Measurements from ENCODE around the gene PTPN9.
"Not testable (repeated sequence)": the region's sequence is repeated elsewhere in the genome, so short reads cannot be mapped to it uniquely, and the experiment has no call there.

Gene PTPN9

GRCh38 chr15:75558955-75559354 lies 20.2 kb downstream of the PTPN9 start:
- not testable (repeated sequence) for H3K36me3 ChIP-seq (ENCODE audit: control insufficient read depth in 5 of 5, insufficient read depth in 5 of 5, low read length in 5 of 5); H3K9ac ChIP-seq (ENCODE audit: low read length in 5 of 5); H3K9me3 ChIP-seq (ENCODE audit: control insufficient read depth in 5 of 5, low read length in 5 of 5); H3K27ac ChIP-seq (ENCODE audit: low read depth, low read length); H3K4me1 ChIP-seq (ENCODE audit: control insufficient read depth in 5 of 5, insufficient read depth in 5 of 5, low read length in 5 of 5); H3K4me3 ChIP-seq (ENCODE audit: low read depth in 1 of 5, low read length in 5 of 5); H3K27me3 ChIP-seq (ENCODE audit: control insufficient read depth in 5 of 5, insufficient read depth in 4 of 5, low read length in 5 of 5)

- no peaks in the 10 kb centered on the region for H3K27me3 ChIP-seq (ENCODE audit: control insufficient read depth in 5 of 5, insufficient read depth in 4 of 5, low read length in 5 of 5)
- H3K4me3 ChIP-seq (ENCODE audit: low read depth in 1 of 5, low read length in 5 of 5): no peak overlapping the region
- H3K9ac ChIP-seq (ENCODE audit: low read length in 5 of 5): no peak overlapping the region
- no peaks in the 10 kb centered on the region for H3K36me3 ChIP-seq (ENCODE audit: control insufficient read depth in 5 of 5, insufficient read depth in 5 of 5, low read length in 5 of 5)
- no peak overlapping the region for H3K27ac ChIP-seq (ENCODE audit: low read depth, low read length)
- H3K9me3 ChIP-seq (ENCODE audit: control insufficient read depth in 5 of 5, low read length in 5 of 5): no peaks in the 10 kb centered on the region
- H3K4me1 ChIP-seq (ENCODE audit: control insufficient read depth in 5 of 5, insufficient read depth in 5 of 5, low read length in 5 of 5): peaks cover 0 to 12% (median 0%) of the 10 kb centered on the region in 5 donors
Observed at GRCh38 chr15:75554717-75555116, 24.4 kb downstream of the PTPN9 start.

- Histone ChIP-seq H3K4me1 (ENCODE audit: control insufficient read depth in 5 of 5, insufficient read depth in 5 of 5, low read length in 5 of 5) (peaks cover 0 to 12% (median 0%) of the 10 kb centered on the region in 5 donors), H3K4me3 (ENCODE audit: low read depth in 1 of 5, low read length in 5 of 5) (no peak overlapping the region), H3K27me3 (ENCODE audit: control insufficient read depth in 5 of 5, insufficient read depth in 4 of 5, low read length in 5 of 5) (no peaks in the 10 kb centered on the region), H3K9ac (ENCODE audit: low read length in 5 of 5) (no peak overlapping the region), H3K36me3 (ENCODE audit: control insufficient read depth in 5 of 5, insufficient read depth in 5 of 5, low read length in 5 of 5) (no peaks in the 10 kb centered on the region), H3K27ac (ENCODE audit: low read depth, low read length) (no peak overlapping the region), H3K9me3 (ENCODE audit: control insufficient read depth in 5 of 5, low read length in 5 of 5) (no peaks in the 10 kb centered on the region)
Observed at GRCh38 chr15:75553659-75554058, 25.5 kb downstream of the PTPN9 start.

GRCh38 chr15:75551091-75551490 lies 28.0 kb downstream of the PTPN9 start:
- no peaks in the 10 kb centered on the region for H3K27me3 ChIP-seq (ENCODE audit: control insufficient read depth in 5 of 5, insufficient read depth in 4 of 5, low read length in 5 of 5)
- H3K4me3 ChIP-seq (ENCODE audit: low read depth in 1 of 5, low read length in 5 of 5): no peak overlapping the region
- peaks cover 0 to 12% (median 3%) of the 10 kb centered on the region in 5 donors for H3K4me1 ChIP-seq (ENCODE audit: control insufficient read depth in 5 of 5, insufficient read depth in 5 of 5, low read length in 5 of 5)
- H3K27ac ChIP-seq (ENCODE audit: low read depth, low read length): no peak overlapping the region
- H3K36me3 ChIP-seq (ENCODE audit: control insufficient read depth in 5 of 5, insufficient read depth in 5 of 5, low read length in 5 of 5): no peaks in the 10 kb centered on the region
- no peaks in the 10 kb centered on the region for H3K9me3 ChIP-seq (ENCODE audit: control insufficient read depth in 5 of 5, low read length in 5 of 5)
- no peak overlapping the region for H3K9ac ChIP-seq (ENCODE audit: low read length in 5 of 5)

GRCh38 chr15:75545064-75545463 lies 34.1 kb downstream of the PTPN9 start:
- no peak overlapping the region for H3K27ac ChIP-seq (ENCODE audit: low read depth, low read length)
- H3K9ac ChIP-seq (ENCODE audit: low read length in 5 of 5): no peak overlapping the region
- peaks cover 0 to 15% (median 5%) of the 10 kb centered on the region in 5 donors for H3K4me1 ChIP-seq (ENCODE audit: control insufficient read depth in 5 of 5, insufficient read depth in 5 of 5, low read length in 5 of 5)
- no peaks in the 10 kb centered on the region for H3K27me3 ChIP-seq (ENCODE audit: control insufficient read depth in 5 of 5, insufficient read depth in 4 of 5, low read length in 5 of 5)
- no peaks in the 10 kb centered on the region for H3K9me3 ChIP-seq (ENCODE audit: control insufficient read depth in 5 of 5, low read length in 5 of 5)
- H3K4me3 ChIP-seq (ENCODE audit: low read depth in 1 of 5, low read length in 5 of 5): no peak overlapping the region
- H3K36me3 ChIP-seq (ENCODE audit: control insufficient read depth in 5 of 5, insufficient read depth in 5 of 5, low read length in 5 of 5): peaks cover 0 to 3% (median 0%) of the 10 kb centered on the region in 5 donors

- no peaks in the 10 kb centered on the region for H3K27me3 ChIP-seq (ENCODE audit: control insufficient read depth in 5 of 5, insufficient read depth in 4 of 5, low read length in 5 of 5)
- peaks cover 0 to 15% (median 5%) of the 10 kb centered on the region in 5 donors for H3K4me1 ChIP-seq (ENCODE audit: control insufficient read depth in 5 of 5, insufficient read depth in 5 of 5, low read length in 5 of 5)
- H3K4me3 ChIP-seq (ENCODE audit: low read depth in 1 of 5, low read length in 5 of 5): no peak overlapping the region
- H3K9me3 ChIP-seq (ENCODE audit: control insufficient read depth in 5 of 5, low read length in 5 of 5): no peaks in the 10 kb centered on the region
- H3K27ac ChIP-seq (ENCODE audit: low read depth, low read length): no peak overlapping the region
- no peak overlapping the region for H3K9ac ChIP-seq (ENCODE audit: low read length in 5 of 5)
- peaks cover 0 to 3% (median 0%) of the 10 kb centered on the region in 5 donors for H3K36me3 ChIP-seq (ENCODE audit: control insufficient read depth in 5 of 5, insufficient read depth in 5 of 5, low read length in 5 of 5)
Observed at GRCh38 chr15:75544359-75544758, 34.8 kb downstream of the PTPN9 start.

- not testable (repeated sequence) for H3K27ac ChIP-seq (ENCODE audit: low read depth, low read length)
Observed at GRCh38 chr15:75542949-75543545, 36.1 kb downstream of the PTPN9 start.

GRCh38 chr15:75542386-75542797 lies 36.7 kb downstream of the PTPN9 start:
- Histone ChIP-seq H3K4me1 (ENCODE audit: control insufficient read depth in 5 of 5, insufficient read depth in 5 of 5, low read length in 5 of 5) (peaks cover 0 to 15% (median 5%) of the 10 kb centered on the region in 5 donors), H3K9ac (ENCODE audit: low read length in 5 of 5) (no peak overlapping the region), H3K27ac (ENCODE audit: low read depth, low read length) (no peak overlapping the region), H3K4me3 (ENCODE audit: low read depth in 1 of 5, low read length in 5 of 5) (no peak overlapping the region), H3K36me3 (ENCODE audit: control insufficient read depth in 5 of 5, insufficient read depth in 5 of 5, low read length in 5 of 5) (peaks cover 0 to 3% (median 0%) of the 10 kb centered on the region in 5 donors), H3K27me3 (ENCODE audit: control insufficient read depth in 5 of 5, insufficient read depth in 4 of 5, low read length in 5 of 5) (no peaks in the 10 kb centered on the region), H3K9me3 (ENCODE audit: control insufficient read depth in 5 of 5, low read length in 5 of 5) (no peaks in the 10 kb centered on the region)

More at GRCh38 chr15:75542949-75543545, 36.1 kb downstream of the PTPN9 start:
- not testable (repeated sequence) for H3K9ac ChIP-seq (ENCODE audit: low read length in 5 of 5); H3K9me3 ChIP-seq (ENCODE audit: control insufficient read depth in 5 of 5, low read length in 5 of 5); H3K27me3 ChIP-seq (ENCODE audit: control insufficient read depth in 5 of 5, insufficient read depth in 4 of 5, low read length in 5 of 5); H3K4me3 ChIP-seq (ENCODE audit: low read depth in 1 of 5, low read length in 5 of 5); H3K36me3 ChIP-seq (ENCODE audit: control insufficient read depth in 5 of 5, insufficient read depth in 5 of 5, low read length in 5 of 5)
- H3K4me1 ChIP-seq (ENCODE audit: control insufficient read depth in 5 of 5, insufficient read depth in 5 of 5, low read length in 5 of 5): peaks cover 0 to 15% (median 5%) of the 10 kb centered on the region in 5 donors

- H3K9ac ChIP-seq (ENCODE audit: low read length in 5 of 5): no peak overlapping the region
- peaks cover 0 to 15% (median 3%) of the 10 kb centered on the region in 5 donors for H3K4me1 ChIP-seq (ENCODE audit: control insufficient read depth in 5 of 5, insufficient read depth in 5 of 5, low read length in 5 of 5)
- H3K36me3 ChIP-seq (ENCODE audit: control insufficient read depth in 5 of 5, insufficient read depth in 5 of 5, low read length in 5 of 5): peaks cover 0 to 4% (median 0%) of the 10 kb centered on the region in 5 donors
- H3K4me3 ChIP-seq (ENCODE audit: low read depth in 1 of 5, low read length in 5 of 5): no peak overlapping the region
- no peak overlapping the region for H3K27ac ChIP-seq (ENCODE audit: low read depth, low read length)
- no peaks in the 10 kb centered on the region for H3K9me3 ChIP-seq (ENCODE audit: control insufficient read depth in 5 of 5, low read length in 5 of 5)
- no peaks in the 10 kb centered on the region for H3K27me3 ChIP-seq (ENCODE audit: control insufficient read depth in 5 of 5, insufficient read depth in 4 of 5, low read length in 5 of 5)
Observed at GRCh38 chr15:75538376-75538775, 40.7 kb downstream of the PTPN9 start.

GRCh38 chr15:75533945-75534344 lies 45.2 kb downstream of the PTPN9 start:
- H3K4me3 ChIP-seq (ENCODE audit: low read depth in 1 of 5, low read length in 5 of 5): no peak overlapping the region
- H3K27me3 ChIP-seq (ENCODE audit: control insufficient read depth in 5 of 5, insufficient read depth in 4 of 5, low read length in 5 of 5): no peaks in the 10 kb centered on the region
- H3K9ac ChIP-seq (ENCODE audit: low read length in 5 of 5): no peak overlapping the region
- H3K9me3 ChIP-seq (ENCODE audit: control insufficient read depth in 5 of 5, low read length in 5 of 5): no peaks in the 10 kb centered on the region
- H3K27ac ChIP-seq (ENCODE audit: low read depth, low read length): no peak overlapping the region
- peaks cover 3 to 30% (median 21%) of the 10 kb centered on the region in 5 donors for H3K4me1 ChIP-seq (ENCODE audit: control insufficient read depth in 5 of 5, insufficient read depth in 5 of 5, low read length in 5 of 5)
- peaks cover 0 to 4% (median 0%) of the 10 kb centered on the region in 5 donors for H3K36me3 ChIP-seq (ENCODE audit: control insufficient read depth in 5 of 5, insufficient read depth in 5 of 5, low read length in 5 of 5)

All from subcutaneous abdominal adipose tissue (tissue), 5 donors.